Measurements from ENCODE around the gene NPAS3.

NPAS3 gene

GRCh38 chr14:33010495-33010894, 71.8 kb downstream of the NPAS3 start:
- DNase-seq (no peak), ATAC-seq (ENCODE audit: insufficient read depth, low read depth) (no peak)
- Histone ChIP-seq H3K9me3 (ENCODE audit: insufficient read depth, low read length, severe bottlenecking) (no peaks in the 10 kb centered on the region), H3K36me3 (ENCODE audit: insufficient read depth, low read length) (no peaks in the 10 kb centered on the region), H3K4me2 (ENCODE audit: insufficient read depth, low read length) (no peak overlapping the region), H3K79me2 (ENCODE audit: insufficient read depth, low read length) (no peaks in the 10 kb centered on the region), H3K27ac (ENCODE audit: low read length) (no peak overlapping the region), H2AFZ (ENCODE audit: low read depth, low read length) (no peak overlapping the region), H4K20me1 (ENCODE audit: insufficient read depth, low read length) (no peaks in the 10 kb centered on the region), H3K4me1 (ENCODE audit: insufficient read depth, low read length) (no peaks in the 10 kb centered on the region), H3K9ac (ENCODE audit: low read depth, low read length) (no peak overlapping the region), H3K27me3 (ENCODE audit: insufficient read depth, low read length, poor library complexity) (no peaks in the 10 kb centered on the region), H3K4me3 (ENCODE audit: low read depth in 1 of 2, low read length in 2 of 2) (no peak overlapping the region)
- TF ChIP-seq CTCF (IDR thresholded peaks at IDR 0.05; ENCODE audit: borderline replicate concordance, extremely low read depth, low read length, poor library complexity, severe bottlenecking) (no peak), EZH2 (IDR thresholded peaks at IDR 0.05; ENCODE audit: borderline replicate concordance, low read depth, low read length, severe bottlenecking) (no peak)

GRCh38 chr14:33014710-33015109, 76.0 kb downstream of the NPAS3 start:
- H4K20me1 ChIP-seq (ENCODE audit: insufficient read depth, low read length) = no peaks in the 10 kb centered on the region
- no peaks in the 10 kb centered on the region for H3K27me3 ChIP-seq (ENCODE audit: insufficient read depth, low read length, poor library complexity)
- no peak for TF ChIP-seq EZH2 (IDR thresholded peaks at IDR 0.05; ENCODE audit: borderline replicate concordance, low read depth, low read length, severe bottlenecking)
- TF ChIP-seq CTCF (IDR thresholded peaks at IDR 0.05; ENCODE audit: borderline replicate concordance, extremely low read depth, low read length, poor library complexity, severe bottlenecking) = no peak
- H3K4me3 ChIP-seq (ENCODE audit: low read depth in 1 of 2, low read length in 2 of 2) = no peak overlapping the region
- no peaks in the 10 kb centered on the region for H3K4me1 ChIP-seq (ENCODE audit: insufficient read depth, low read length)
- no peak overlapping the region for H2AFZ ChIP-seq (ENCODE audit: low read depth, low read length)
- no peak overlapping the region for H3K27ac ChIP-seq (ENCODE audit: low read length)
- no peak for DNase-seq
- H3K4me2 ChIP-seq (ENCODE audit: insufficient read depth, low read length) = no peak overlapping the region
- no peaks in the 10 kb centered on the region for H3K79me2 ChIP-seq (ENCODE audit: insufficient read depth, low read length)
- ATAC-seq (ENCODE audit: insufficient read depth, low read depth) = no peak
- no peaks in the 10 kb centered on the region for H3K36me3 ChIP-seq (ENCODE audit: insufficient read depth, low read length)
- no peak overlapping the region for H3K9ac ChIP-seq (ENCODE audit: low read depth, low read length)
- H3K9me3 ChIP-seq (ENCODE audit: insufficient read depth, low read length, severe bottlenecking) = no peaks in the 10 kb centered on the region

- DNase-seq (no peak), ATAC-seq (ENCODE audit: insufficient read depth, low read depth) (no peak)
- Histone ChIP-seq H3K36me3 (ENCODE audit: insufficient read depth, low read length) (no peaks in the 10 kb centered on the region), H4K20me1 (ENCODE audit: insufficient read depth, low read length) (no peaks in the 10 kb centered on the region), H3K9me3 (ENCODE audit: insufficient read depth, low read length, severe bottlenecking) (no peaks in the 10 kb centered on the region), H3K9ac (ENCODE audit: low read depth, low read length) (no peak overlapping the region), H3K4me2 (ENCODE audit: insufficient read depth, low read length) (no peak overlapping the region), H3K27ac (ENCODE audit: low read length) (no peak overlapping the region), H3K4me1 (ENCODE audit: insufficient read depth, low read length) (no peaks in the 10 kb centered on the region), H3K27me3 (ENCODE audit: insufficient read depth, low read length, poor library complexity) (no peaks in the 10 kb centered on the region), H2AFZ (ENCODE audit: low read depth, low read length) (no peak overlapping the region), H3K79me2 (ENCODE audit: insufficient read depth, low read length) (no peaks in the 10 kb centered on the region), H3K4me3 (ENCODE audit: low read depth in 1 of 2, low read length in 2 of 2) (no peak overlapping the region)
- TF ChIP-seq EZH2 (IDR thresholded peaks at IDR 0.05; ENCODE audit: borderline replicate concordance, low read depth, low read length, severe bottlenecking) (no peak), CTCF (IDR thresholded peaks at IDR 0.05; ENCODE audit: borderline replicate concordance, extremely low read depth, low read length, poor library complexity, severe bottlenecking) (no peak)
Observed at GRCh38 chr14:33016613-33017012, 77.9 kb downstream of the NPAS3 start.

GRCh38 chr14:33017016-33017415, 78.3 kb downstream of the NPAS3 start:
- H3K4me1 ChIP-seq (ENCODE audit: insufficient read depth, low read length) = no peaks in the 10 kb centered on the region
- no peaks in the 10 kb centered on the region for H4K20me1 ChIP-seq (ENCODE audit: insufficient read depth, low read length)
- no peak overlapping the region for H3K4me2 ChIP-seq (ENCODE audit: insufficient read depth, low read length)
- ATAC-seq (ENCODE audit: insufficient read depth, low read depth) = no peak
- no peaks in the 10 kb centered on the region for H3K79me2 ChIP-seq (ENCODE audit: insufficient read depth, low read length)
- TF ChIP-seq CTCF (IDR thresholded peaks at IDR 0.05; ENCODE audit: borderline replicate concordance, extremely low read depth, low read length, poor library complexity, severe bottlenecking) = no peak
- TF ChIP-seq EZH2 (IDR thresholded peaks at IDR 0.05; ENCODE audit: borderline replicate concordance, low read depth, low read length, severe bottlenecking) = no peak
- H2AFZ ChIP-seq (ENCODE audit: low read depth, low read length) = no peak overlapping the region
- no peaks in the 10 kb centered on the region for H3K27me3 ChIP-seq (ENCODE audit: insufficient read depth, low read length, poor library complexity)
- no peak overlapping the region for H3K9ac ChIP-seq (ENCODE audit: low read depth, low read length)
- no peaks in the 10 kb centered on the region for H3K9me3 ChIP-seq (ENCODE audit: insufficient read depth, low read length, severe bottlenecking)
- no peak overlapping the region for H3K4me3 ChIP-seq (ENCODE audit: low read depth in 1 of 2, low read length in 2 of 2)
- no peak for DNase-seq
- no peaks in the 10 kb centered on the region for H3K36me3 ChIP-seq (ENCODE audit: insufficient read depth, low read length)
- no peak overlapping the region for H3K27ac ChIP-seq (ENCODE audit: low read length)

Measured in DND-41 (cell line).